GM13976 (cell line): ENCODE measurements around the gene PRKG1.

Experiments used
- DNase-seq: peaks from one replicate; pipeline ENCODE4 v3.0.0; 2012; ENCODE audit warnings: low spot score
- in situ Hi-C: fragments of 300-500 bp; cut with MboI; formaldehyde crosslinking; loops from one replicate; pipeline ENCODE4 v1.12.0; 2022; ENCODE audit warnings: low sequenced_read_pairs, mixed read lengths, inconsistent platforms; ENCODE audit not compliant: unreplicated experiment
- TF ChIP-seq, protein P1 (sequence below): IDR thresholded peaks from 2 replicates; pipeline ENCODE4 v1.5.1; 2012; ENCODE audit warnings: borderline replicate concordance, mild to moderate bottlenecking; ENCODE audit not compliant: insufficient read depth; ENCODE audit errors: extremely low read depth, missing control alignments, control extremely low read depth

Gene PRKG1

DNA sequence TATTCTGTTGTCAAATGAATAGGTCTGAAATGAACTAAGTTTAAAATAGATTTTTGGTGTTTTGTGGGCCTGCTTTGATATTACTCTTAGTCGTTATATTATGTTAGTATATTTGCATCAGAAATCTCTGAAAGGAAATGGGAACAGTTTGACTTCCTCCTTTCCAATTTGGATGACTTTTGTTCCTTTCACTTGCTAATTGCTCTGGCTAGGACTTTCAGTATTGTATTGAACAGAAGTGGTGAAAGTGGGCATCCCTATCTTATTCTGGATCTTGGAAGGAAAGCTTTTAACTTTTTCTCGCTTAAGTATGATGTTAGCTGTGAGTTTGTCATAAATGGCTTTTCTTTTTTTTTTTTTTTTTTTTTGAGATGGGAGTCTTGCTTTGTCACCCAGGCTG is 966.2 kb downstream of the PRKG1 start:
- in situ Hi-C loops: no loop called here
- no peak for DNase-seq
- TF ChIP-seq, protein P1, sequence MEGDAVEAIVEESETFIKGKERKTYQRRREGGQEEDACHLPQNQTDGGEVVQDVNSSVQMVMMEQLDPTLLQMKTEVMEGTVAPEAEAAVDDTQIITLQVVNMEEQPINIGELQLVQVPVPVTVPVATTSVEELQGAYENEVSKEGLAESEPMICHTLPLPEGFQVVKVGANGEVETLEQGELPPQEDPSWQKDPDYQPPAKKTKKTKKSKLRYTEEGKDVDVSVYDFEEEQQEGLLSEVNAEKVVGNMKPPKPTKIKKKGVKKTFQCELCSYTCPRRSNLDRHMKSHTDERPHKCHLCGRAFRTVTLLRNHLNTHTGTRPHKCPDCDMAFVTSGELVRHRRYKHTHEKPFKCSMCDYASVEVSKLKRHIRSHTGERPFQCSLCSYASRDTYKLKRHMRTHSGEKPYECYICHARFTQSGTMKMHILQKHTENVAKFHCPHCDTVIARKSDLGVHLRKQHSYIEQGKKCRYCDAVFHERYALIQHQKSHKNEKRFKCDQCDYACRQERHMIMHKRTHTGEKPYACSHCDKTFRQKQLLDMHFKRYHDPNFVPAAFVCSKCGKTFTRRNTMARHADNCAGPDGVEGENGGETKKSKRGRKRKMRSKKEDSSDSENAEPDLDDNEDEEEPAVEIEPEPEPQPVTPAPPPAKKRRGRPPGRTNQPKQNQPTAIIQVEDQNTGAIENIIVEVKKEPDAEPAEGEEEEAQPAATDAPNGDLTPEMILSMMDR: no peak

- TF ChIP-seq, protein P1: no peak
- no peak for DNase-seq
- in situ Hi-C loops: no loop called here
Observed at GRCh38 chr10:52043811-52044210, 969.5 kb downstream of the PRKG1 start.

DNA sequence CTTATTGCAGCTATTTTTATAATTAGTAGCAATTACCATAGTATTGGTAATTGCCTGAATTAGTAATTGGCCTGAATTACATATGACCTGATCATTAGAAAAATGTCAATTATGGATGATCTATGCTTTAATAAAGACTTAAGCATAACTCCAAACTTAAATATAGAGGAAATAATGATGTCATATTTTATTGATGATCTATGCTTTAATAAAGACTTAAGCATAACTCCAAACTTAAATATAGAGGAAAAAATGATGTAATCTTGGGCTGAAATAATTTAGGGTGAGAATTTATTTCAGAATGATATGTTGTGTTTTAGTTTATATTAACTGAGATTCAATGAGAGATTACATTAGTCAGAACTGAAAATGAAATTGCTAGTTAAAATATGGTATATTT is 973.8 kb downstream of the PRKG1 start:
- TF ChIP-seq, protein P1: no peak
- DNase-seq: no peak
- in situ Hi-C loops: no loop called here

GRCh38 chr10:52050429-52051047 is 976.3 kb downstream of the PRKG1 start:
- in situ Hi-C loops: no loop called here
- DNase-seq: no peak
- TF ChIP-seq, protein P1: no peak

DNA sequence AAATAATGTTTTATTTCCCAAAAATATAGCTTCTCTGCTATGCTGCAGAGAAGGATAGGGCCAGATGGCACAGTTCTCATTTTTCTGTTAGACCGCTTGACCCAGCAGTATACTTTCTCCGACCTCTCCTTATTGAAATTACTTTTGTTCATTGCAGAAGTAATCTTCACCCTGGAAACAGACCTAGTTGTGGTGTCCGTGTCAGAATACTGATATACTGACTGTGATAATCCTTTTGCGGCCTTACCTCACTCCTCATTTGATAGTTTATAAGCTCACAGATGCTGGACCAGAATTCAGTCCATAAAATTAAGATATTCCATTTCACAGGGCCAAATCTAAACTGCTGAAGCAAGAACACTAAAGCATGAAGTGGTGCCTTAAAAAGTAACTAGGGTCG is 979.2 kb downstream of the PRKG1 start:
- TF ChIP-seq, protein P1: no peak
- DNase-seq: no peak
- in situ Hi-C loops: no loop called here

DNA sequence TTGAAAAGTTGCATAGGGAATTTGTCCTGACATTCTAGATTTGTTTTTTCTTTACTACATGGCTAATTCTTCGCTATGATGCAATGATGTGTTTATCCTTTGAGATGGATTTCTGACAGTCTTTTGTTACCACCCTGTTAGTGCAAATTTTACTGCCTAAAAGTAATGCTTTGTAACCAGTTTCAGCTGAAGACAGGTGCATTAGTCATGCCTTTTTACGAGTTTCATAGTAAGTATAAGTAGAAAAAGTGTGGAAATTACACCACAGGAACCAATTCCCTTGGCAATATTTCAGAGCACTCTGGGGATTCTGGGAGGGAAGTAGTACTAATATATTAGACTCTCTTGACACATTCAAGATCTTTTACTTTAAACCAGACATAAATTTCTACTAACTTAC is 982.0 kb downstream of the PRKG1 start:
- in situ Hi-C loops: no loop called here
- TF ChIP-seq, protein P1: no peak

More for the DNA sequence above, 982.0 kb downstream of the PRKG1 start:
- DNase-seq: no peak
